H1 (cell line): ENCODE results near the gene SMPD2. TPM values are rescaled to one million over a fixed set of nuclear protein-coding genes. Genes with fewer than 3 reads are reported as not detected.
A peak's percentile ranks its signal among the peaks of the same experiment; 100 is the strongest.

Experiments used
- CTCF ChIA-PET: fragments of 300-600 bp; sonication (Branson Sonifier 250); formaldehyde crosslinking; loops from one replicate; lab custom pipeline; 2021; ENCODE audit not compliant: partially characterized antibody; lab: Charles Lee
- POLR2A ChIA-PET: fragments of 300-600 bp; sonication (Branson Sonifier 250); formaldehyde crosslinking; loops from one replicate; lab custom pipeline; 2021; ENCODE audit warnings: inconsistent platforms; ENCODE audit not compliant: partially characterized antibody; lab: Charles Lee
- DNase-seq, 2 experiments: peaks; one replicate each; pipeline versions ENCODE4 v3.0.0 to v3.0.0-alpha.2; 2010 to 2022; ENCODE audit warnings: low spot score in 2 of 2, low read depth in 1 of 2, mixed read lengths in 1 of 2
- FAIRE-seq: peaks from 2 replicates; lab custom pipeline; 2011; peaks lifted over from hg19 to GRCh38; lab: Jason Lieb, UNC
- H2AFZ ChIP-seq: 2 replicates; pipeline ENCODE4 v1.8.1; 2012; ENCODE audit warnings: low read length, inconsistent platforms
- H2AK5ac ChIP-seq: 2 replicates; pipeline ENCODE4 v1.6.1; 2013; ENCODE audit warnings: low read depth, low read length
- H2BK120ac ChIP-seq: replicated peaks from 2 replicates; pipeline ENCODE3; 2013; ENCODE audit warnings: low read depth, low read length, inconsistent platforms
- H2BK12ac ChIP-seq: 2 replicates; pipeline ENCODE4 v1.6.1; 2013; ENCODE audit warnings: low read depth, low read length
- H2BK15ac ChIP-seq: 2 replicates; pipeline ENCODE4 v1.6.1; 2013; ENCODE audit warnings: low read length
- H2BK20ac ChIP-seq: 2 replicates; pipeline ENCODE4 v1.6.1; 2013; ENCODE audit warnings: low read length
- H2BK5ac ChIP-seq: 2 replicates; pipeline ENCODE4 v1.6.1; 2013; ENCODE audit warnings: low read depth, low read length
- H3K14ac ChIP-seq: 2 replicates; pipeline ENCODE4 v1.6.1; 2013; ENCODE audit warnings: inconsistent platforms; ENCODE audit not compliant: insufficient read length
- H3K18ac ChIP-seq: 2 replicates; pipeline ENCODE4 v1.6.1; 2013; ENCODE audit warnings: low read length; ENCODE audit errors: extremely low read depth
- H3K23ac ChIP-seq: 2 replicates; pipeline ENCODE4 v1.6.1; 2013; ENCODE audit warnings: inconsistent platforms; ENCODE audit not compliant: insufficient read length
- H3K23me2 ChIP-seq: 2 replicates; pipeline ENCODE4 v1.6.1; 2013; ENCODE audit warnings: low read depth, low read length
- H3K27ac ChIP-seq: 2 replicates; pipeline ENCODE4 v1.6.1; 2011; ENCODE audit warnings: low read depth, low read length, inconsistent platforms
- H3K27me3 ChIP-seq, 4 experiments: replicated peaks in 1 of 4; 1 replicate in 1 of 4; 2 replicates in 3 of 4; pipeline versions ENCODE4 v1.6.1 to v1.8.1; 2011 to 2013; ENCODE audit warnings: low read length in 3 of 4, mild to moderate bottlenecking in 3 of 4, inconsistent platforms in 2 of 4, mixed read lengths in 2 of 4, moderate library complexity in 1 of 4; ENCODE audit not compliant: control insufficient read depth in 3 of 4, insufficient read depth in 3 of 4; ENCODE audit errors: extremely low read depth in 1 of 4
- H3K36me3 ChIP-seq, 4 experiments: 2 replicates each; pipeline versions ENCODE4 v1.6.1 to v1.8.1; 2011 to 2013; ENCODE audit warnings: mild to moderate bottlenecking in 4 of 4, low read length in 3 of 4, moderate library complexity in 2 of 4, control low read depth in 1 of 4, inconsistent platforms in 1 of 4; ENCODE audit not compliant: insufficient read depth in 4 of 4, control insufficient read depth in 2 of 4
- H3K4ac ChIP-seq: replicated peaks from 2 replicates; pipeline ENCODE3; 2013; ENCODE audit warnings: low read length, low read depth, mixed read lengths, inconsistent platforms; ENCODE audit not compliant: insufficient read length
- H3K4me1 ChIP-seq, 4 experiments: replicated peaks in 1 of 4; 1 replicate in 1 of 4; 2 replicates in 3 of 4; pipeline versions ENCODE4 v1.6.1 to v1.8.1; 2011 to 2013; ENCODE audit warnings: low read length in 3 of 4, inconsistent platforms in 2 of 4, mixed read lengths in 1 of 4; ENCODE audit not compliant: insufficient read depth in 4 of 4, control insufficient read depth in 3 of 4
- H3K4me2 ChIP-seq, 2 experiments: 2 replicates each; pipeline versions ENCODE4 v1.6.1 to v1.8.1; 2011 to 2013; ENCODE audit warnings: low read depth in 2 of 2, low read length in 2 of 2, control low read depth in 1 of 2, inconsistent platforms in 1 of 2, mild to moderate bottlenecking in 1 of 2; ENCODE audit not compliant: insufficient read depth in 1 of 2
- H3K4me3 ChIP-seq, 4 experiments: fragments of 200-600, 300-600 bp in 1 of 4; sonication (generic), shearing (Covaris generic), sonication (Bioruptor Twin) in 1 of 4; 2 replicates each; pipeline versions ENCODE4 v1.5.1 to v1.8.1; 2011 to 2016; ENCODE audit warnings: low read length in 4 of 4, low read depth in 3 of 4, control low read depth in 2 of 4, inconsistent platforms in 2 of 4, mild to moderate bottlenecking in 2 of 4, mixed read lengths in 1 of 4, moderate library complexity in 1 of 4; ENCODE audit not compliant: insufficient read depth in 2 of 4; ENCODE audit errors: extremely low read depth in 1 of 4
- H3K56ac ChIP-seq: replicated peaks from 2 replicates; pipeline ENCODE3; 2013; ENCODE audit warnings: low read depth, mild to moderate bottlenecking, mixed read lengths, low read length, inconsistent platforms; ENCODE audit not compliant: insufficient read length
- H3K79me1 ChIP-seq: 2 replicates; pipeline ENCODE4 v1.6.1; 2013; ENCODE audit warnings: low read depth, low read length, control low read depth
- H3K79me2 ChIP-seq, 2 experiments: 2 replicates each; pipeline versions ENCODE4 v1.6.1 to v1.8.1; 2012 to 2013; ENCODE audit warnings: low read length in 2 of 2, mild to moderate bottlenecking in 2 of 2, inconsistent platforms in 1 of 2; ENCODE audit not compliant: insufficient read depth in 2 of 2, control insufficient read depth in 1 of 2
- H3K9ac ChIP-seq, 4 experiments: replicated peaks in 1 of 4; 1 replicate in 1 of 4; 2 replicates in 3 of 4; pipeline versions ENCODE4 v1.6.1 to v1.8.1; 2011 to 2013; ENCODE audit warnings: low read depth in 3 of 4, low read length in 3 of 4, control low read depth in 2 of 4, mild to moderate bottlenecking in 2 of 4, moderate library complexity in 2 of 4, inconsistent platforms in 1 of 4; ENCODE audit errors: extremely low read depth in 1 of 4
- H3K9me3 ChIP-seq, 2 experiments: 2 replicates each; pipeline versions ENCODE4 v1.6.1 to v1.8.1; 2012 to 2013; ENCODE audit warnings: mild to moderate bottlenecking in 2 of 2, moderate library complexity in 2 of 2, control low read depth in 1 of 2, inconsistent platforms in 1 of 2, low read depth in 1 of 2, low read length in 1 of 2, mixed read lengths in 1 of 2; ENCODE audit not compliant: insufficient read depth in 2 of 2
- H4K20me1 ChIP-seq, 2 experiments: replicated peaks in 1 of 2; 2 replicates each; pipeline versions ENCODE3 to v1.8.1; 2011 to 2013; ENCODE audit warnings: inconsistent platforms in 2 of 2, low read length in 2 of 2, mild to moderate bottlenecking in 1 of 2; ENCODE audit not compliant: insufficient read depth in 2 of 2, control insufficient read depth in 1 of 2
- H4K5ac ChIP-seq: 2 replicates; pipeline ENCODE4 v1.6.1; 2013; ENCODE audit warnings: low read length, low read depth, mixed read lengths, inconsistent platforms; ENCODE audit not compliant: insufficient read length
- H4K8ac ChIP-seq: 2 replicates; pipeline ENCODE4 v1.8.0; 2013; ENCODE audit warnings: mild to moderate bottlenecking, moderate library complexity, low read length, inconsistent platforms; ENCODE audit not compliant: insufficient read depth; ENCODE audit errors: extremely low read depth
- H4K91ac ChIP-seq: replicated peaks from 2 replicates; pipeline ENCODE3; 2013; ENCODE audit warnings: low read length, mixed read lengths, inconsistent platforms; ENCODE audit not compliant: insufficient read length
- CTBP2 ChIP-seq: IDR thresholded peaks from 2 replicates; pipeline ENCODE4 v1.7.0; 2011; ENCODE audit warnings: borderline replicate concordance, mild to moderate bottlenecking, moderate library complexity, mixed read lengths, low read length; ENCODE audit not compliant: insufficient read depth, insufficient read length
- PHF8 ChIP-seq: fragments of 200-600 bp; sonication (generic); conservative IDR thresholded peaks from 2 replicates; pipeline ENCODE4 v1.7.1; 2012; ENCODE audit warnings: low read depth, mild to moderate bottlenecking, inconsistent platforms, low read length, moderate library complexity
- RNF2 ChIP-seq: fragments of 200-900, 300-1000 bp; sonication (generic); IDR thresholded peaks from 2 replicates; pipeline ENCODE4 v1.7.1; 2016; ENCODE audit warnings: borderline replicate concordance, low read depth, mild to moderate bottlenecking, antibody characterized with exemption, low read length; ENCODE audit not compliant: poor library complexity, severe bottlenecking; ENCODE audit errors: missing control alignments
- TEAD4 ChIP-seq: IDR thresholded peaks from 2 replicates; pipeline ENCODE4 v1.6.1; 2012; ENCODE audit warnings: low read depth, low read length, inconsistent platforms, mixed read lengths
- WGBS, 2 experiments: shearing (Covaris generic) in 1 of 2; methylation state at CpG; one replicate each; pipeline versions ENCODE4 v1.1.6 to v1.1.7; 2013 to 2015; ENCODE audit warnings: low lambda C conversion rate in 2 of 2, mixed read lengths in 2 of 2, inconsistent platforms in 1 of 2, low coverage in 1 of 2, missing lambda C conversion rate in 1 of 2; ENCODE audit not compliant: insufficient replicate concordance in 2 of 2, insufficient coverage in 1 of 2, insufficient read length in 1 of 2; ENCODE audit errors: extremely low coverage in 1 of 2, missing lambda C conversion rate in 1 of 2; 5-methylcytosine and 5-hydroxymethylcytosine counted together
- polyA plus RNA-seq, 7 experiments: library from polyadenylated mRNA; depleted of rRNA in 3 of 7; stranded (reverse) in 5 of 7; unstranded in 2 of 7; fragments of >200 nt in 5 of 7; fragments of 200-250 nt in 2 of 7; gene quantifications; 1 replicate in 5 of 7; 2 replicates in 1 of 7; 4 replicates in 1 of 7; pipeline versions ENCODE4 v1.2.1 to v1.2.3, GENCODE V29; 2011 to 2013; ENCODE audit warnings: missing spikeins in 2 of 7, mixed read lengths in 2 of 7
- total RNA-seq: library from RNA; stranded (reverse); fragmentation: NEBNext Ultra II Directional; extraction: Animal tissue kit (Norgen Biotek cat#: 25700); gene quantifications from 2 replicates; pipeline ENCODE4 v1.2.1, GENCODE V29; 2021
- TF ChIP-seq, protein P1 (sequence below): IDR thresholded peaks from 2 replicates; pipeline ENCODE4 v1.6.1; 2012; ENCODE audit warnings: inconsistent platforms

SMPD2 gene
- total and polyA plus RNA-seq, 2 of the 8 experiments (the other 6 are each of a cell fraction or from before 2014, with no cell fraction given), result 11.5 to 17.2 TPM

GRCh38 chr6:109456111-109456583, 15.6 kb downstream of the SMPD2 start:
- peaks cover 0 to 20% (median 9%) of the 10 kb centered on the region in 4 experiments; a peak in 5 of 8 replicates for H3K36me3 ChIP-seq
- peaks cover 8% of the 10 kb centered on the region for H3K23me2 ChIP-seq
- no peak overlapping the region for H2BK20ac ChIP-seq
- no peak overlapping the region for H2AK5ac ChIP-seq
- TF ChIP-seq CTBP2, result peak; percentile 46
- TF ChIP-seq, protein P1, sequence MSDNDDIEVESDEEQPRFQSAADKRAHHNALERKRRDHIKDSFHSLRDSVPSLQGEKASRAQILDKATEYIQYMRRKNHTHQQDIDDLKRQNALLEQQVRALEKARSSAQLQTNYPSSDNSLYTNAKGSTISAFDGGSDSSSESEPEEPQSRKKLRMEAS, result peak; percentile 45; the same call in 1 of the 2 replicates
- peak; percentile 36 for TF ChIP-seq RNF2
- TF ChIP-seq TEAD4, result no peak
- peak; percentile 17; the same call in 1 of the 2 replicates for TF ChIP-seq PHF8
- 5% methylated on average over 38 of the region's 38 CpGs; no CpG with 5 or more reads in 1 of the 2 experiments for WGBS, 2 experiments
- no peaks in the 10 kb centered on the region for H3K27me3 ChIP-seq
- H3K79me2 ChIP-seq, result no peaks in the 10 kb centered on the region; a peak in 1 of 4 replicates
- H3K18ac ChIP-seq, result peak overlapping the region; percentile 64; the same call in 1 of the 2 replicates
- H2BK12ac ChIP-seq, result no peak overlapping the region
- DNase-seq (no peak), FAIRE-seq (no peak)
- no peak overlapping the region for H3K56ac ChIP-seq
- ChIA-PET CTCF (interaction anchor here (0.9 to 7.5 kb wide), 6 partner anchors 8 to 855 kb away, joined by 4 to 63 read pairs (median 6); partner anchors contain the start of genes PPIL6 and SMPD2), POLR2A (interaction anchor here (0.6 to 7.5 kb wide), 9 partner anchors 9 to 105 kb away, joined by 3 to 85 read pairs (median 4); partner anchors contain the start of genes PPIL6 and SMPD2)
- peak overlapping the region in 2 of 4 experiments; percentile 11 to 14; a peak in 1 of 7 replicates for H3K9ac ChIP-seq
- no peak overlapping the region for H2BK15ac ChIP-seq
- peak overlapping the region; percentile 46 for H4K5ac ChIP-seq
- peaks cover 4 to 17% (median 11%) of the 10 kb centered on the region in 4 experiments for H3K4me1 ChIP-seq
- H2AFZ ChIP-seq, result 0 out of 2 replicates have a peak overlapping the region, but pooled peaks have one; percentile 20
- peak overlapping the region; percentile 27; the same call in 1 of the 2 replicates for H2BK5ac ChIP-seq
- H3K9me3 ChIP-seq, result no peaks in the 10 kb centered on the region
- no peaks in the 10 kb centered on the region; the same call in 1 of the 2 replicates for H3K79me1 ChIP-seq
- no peak overlapping the region for H3K14ac ChIP-seq
- peak overlapping the region; percentile 53 for H4K91ac ChIP-seq
- H2BK120ac ChIP-seq, result no peak overlapping the region
- H3K4ac ChIP-seq, result no peak overlapping the region
- H3K23ac ChIP-seq, result no peak overlapping the region
- H3K27ac ChIP-seq, result no peak overlapping the region
- peak overlapping the region; percentile 79; the same call in 1 of the 2 replicates for H4K8ac ChIP-seq
- H4K20me1 ChIP-seq, result no peaks in the 10 kb centered on the region
- peak overlapping the region; percentile 87 to 88 for H3K4me2 ChIP-seq
- peak overlapping the region; percentile 60 to 84 (median 64) for H3K4me3 ChIP-seq
